Measurements from ENCODE around the gene HYAL2.

- TF ChIP-seq TAF1 (IDR thresholded peaks at IDR 0.05; ENCODE audit: borderline replicate concordance, insufficient read depth, low read length) (no peak), POLR2AphosphoS5 (IDR thresholded peaks at IDR 0.05; ENCODE audit: low read depth, low read length) (no peak), REST (IDR thresholded peaks at IDR 0.05; ENCODE audit: insufficient read depth in 1 of 2, low read depth in 2 of 2, low read length in 2 of 2) (no peak), FOXP2 (optimal IDR thresholded peaks at IDR 0.05; ENCODE audit: borderline replicate concordance, extremely low read depth, extremely low read length, insufficient read depth) (no peak)
Measured at GRCh38 chr3:50289130-50289529, 33.4 kb downstream of the HYAL2 start.
